HK-2 (cell line): Measurements from ENCODE around the gene GAS2L1.
A peak's percentile ranks its signal among the peaks of the same experiment; 100 is the strongest.

Source experiments
- DNase-seq: peaks from one replicate; pipeline ENCODE4 v3.0.0-alpha.2; 2018; ENCODE audit not compliant: unreplicated experiment

GAS2L1 gene

DNA sequence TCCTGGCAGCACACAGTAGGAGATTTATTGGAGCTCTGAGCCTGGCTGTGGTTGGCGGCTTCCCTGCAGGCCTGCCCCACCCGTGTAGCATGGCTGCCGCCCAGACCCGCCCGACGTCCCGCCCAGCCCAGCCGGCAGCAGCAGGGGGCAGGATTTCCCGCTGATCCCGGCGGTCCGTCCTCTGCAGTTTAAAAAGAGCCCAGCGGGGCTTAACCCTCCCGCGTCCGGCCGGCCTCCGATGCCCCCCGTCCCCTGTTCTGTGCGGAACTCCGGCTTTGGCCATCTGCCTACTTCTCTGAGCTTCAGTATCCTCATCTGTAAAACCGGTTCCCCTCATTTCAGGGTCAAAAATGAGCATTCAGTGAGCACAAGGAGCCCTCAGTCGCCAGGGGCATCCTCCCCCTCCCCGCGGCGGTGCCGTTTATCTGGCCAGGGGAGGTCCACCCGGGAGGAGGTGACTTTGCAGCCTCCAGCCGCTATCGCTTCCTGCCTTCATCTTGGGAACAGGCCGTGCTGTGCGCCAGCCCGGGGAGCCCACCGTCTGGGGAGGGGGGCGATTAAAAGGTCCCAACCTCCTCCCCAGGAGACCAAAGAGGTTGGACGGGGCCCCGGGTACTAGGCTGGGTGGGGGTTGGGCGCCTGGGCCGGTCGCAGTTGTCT is at the start of gene GAS2L1:
GAS2L1 (plus strand) TSS at position 476 of the 660 bp plus-strand sequence. CDS start 1,456 bp downstream, outside the sequence.
- DNase-seq: peak; percentile 82

DNA sequence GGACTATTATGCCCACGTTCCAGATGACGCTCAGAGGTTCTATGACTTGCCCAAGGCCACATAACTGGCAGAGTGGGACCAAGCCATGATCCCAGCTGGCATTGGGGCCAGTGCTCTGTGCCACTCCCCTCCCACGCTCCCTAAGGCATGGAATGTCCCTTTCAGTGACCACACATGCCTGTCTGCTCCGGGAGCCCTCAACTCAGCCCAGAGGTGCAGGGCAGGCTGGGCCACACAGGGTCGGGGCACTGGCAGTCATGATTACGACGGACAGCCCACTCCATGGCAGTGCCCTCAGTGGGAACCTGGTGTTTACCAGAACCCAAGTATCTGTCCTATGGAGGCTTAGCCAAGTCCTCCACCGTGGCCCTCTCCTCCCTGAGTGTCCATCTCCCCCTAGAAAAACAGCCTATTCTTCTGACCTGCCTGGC is 48.7 kb upstream of the GAS2L1 start:
- no peak for DNase-seq

DNA sequence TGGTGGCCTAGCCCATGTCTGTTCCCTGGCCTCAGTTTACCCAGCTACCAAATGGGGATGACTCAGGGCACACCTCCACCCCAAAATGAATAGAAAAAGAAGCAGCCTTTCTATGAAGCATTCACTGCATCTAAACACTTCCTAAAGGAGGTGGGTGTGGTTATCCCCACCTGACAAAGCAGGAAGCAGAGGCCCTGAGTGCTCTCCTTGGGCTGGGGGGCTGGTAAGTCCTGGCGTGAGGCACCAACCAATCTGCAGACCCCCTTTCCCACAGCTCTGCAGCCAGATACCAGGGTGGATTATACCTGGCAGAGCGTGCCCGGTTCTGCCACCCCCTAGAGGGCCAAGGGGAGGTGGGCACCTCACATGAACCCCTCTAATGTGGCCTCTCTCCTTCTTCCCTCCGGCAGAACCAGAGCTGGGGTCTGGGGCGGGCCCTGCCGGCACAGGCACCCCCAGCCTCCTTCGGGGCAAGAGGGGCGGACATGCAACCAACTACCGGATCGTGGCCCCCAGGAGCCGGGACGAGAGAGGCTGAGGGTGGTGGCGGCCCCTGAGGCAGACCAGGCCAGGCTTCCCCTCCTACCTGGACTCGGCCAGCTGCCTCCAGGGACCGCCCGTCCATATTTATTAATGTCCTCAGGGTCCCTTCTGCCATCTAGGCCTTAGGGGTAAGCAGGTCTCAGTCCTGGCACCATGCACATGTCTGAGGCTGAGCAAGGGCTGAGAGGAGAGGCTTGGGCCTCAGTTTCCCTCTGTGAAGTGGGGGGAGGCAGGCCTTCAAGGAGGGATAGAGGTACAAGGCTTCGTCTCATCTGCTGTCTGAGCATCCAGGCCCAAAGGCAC is 47.8 kb upstream of the GAS2L1 start:
- no peak for DNase-seq

DNA sequence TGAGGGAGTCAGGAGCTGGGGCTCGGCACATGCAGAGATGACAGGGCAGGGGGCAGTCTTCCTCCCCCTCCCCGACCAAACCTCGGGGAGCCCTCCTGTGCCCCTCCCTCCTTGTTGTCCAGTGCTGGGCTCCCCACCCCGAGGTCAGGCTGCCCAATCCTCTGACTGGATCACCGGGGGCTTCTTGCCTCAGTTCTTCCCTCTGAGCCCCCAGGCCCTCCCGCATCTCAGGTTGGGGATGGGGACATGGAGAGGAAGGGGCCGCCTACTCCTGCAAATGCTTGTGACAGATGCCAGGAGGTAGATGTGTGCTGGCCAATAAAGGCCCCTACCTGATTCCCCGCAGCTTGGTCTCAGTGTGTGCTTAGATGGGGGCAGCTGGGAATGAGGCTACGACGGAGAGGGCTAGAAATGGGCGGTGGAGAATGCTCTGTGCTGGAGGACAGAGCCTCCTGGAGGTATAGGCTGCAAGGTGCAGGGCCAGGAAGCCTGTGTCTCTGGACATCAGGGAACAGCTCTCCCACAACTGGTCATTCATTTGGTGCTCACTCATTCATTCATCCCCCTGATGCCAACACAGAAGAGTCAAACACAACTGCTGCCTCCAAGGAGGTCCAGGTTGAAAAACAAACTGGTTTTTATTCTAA is 47.1 kb upstream of the GAS2L1 start:
- DNase-seq: no peak

DNA sequence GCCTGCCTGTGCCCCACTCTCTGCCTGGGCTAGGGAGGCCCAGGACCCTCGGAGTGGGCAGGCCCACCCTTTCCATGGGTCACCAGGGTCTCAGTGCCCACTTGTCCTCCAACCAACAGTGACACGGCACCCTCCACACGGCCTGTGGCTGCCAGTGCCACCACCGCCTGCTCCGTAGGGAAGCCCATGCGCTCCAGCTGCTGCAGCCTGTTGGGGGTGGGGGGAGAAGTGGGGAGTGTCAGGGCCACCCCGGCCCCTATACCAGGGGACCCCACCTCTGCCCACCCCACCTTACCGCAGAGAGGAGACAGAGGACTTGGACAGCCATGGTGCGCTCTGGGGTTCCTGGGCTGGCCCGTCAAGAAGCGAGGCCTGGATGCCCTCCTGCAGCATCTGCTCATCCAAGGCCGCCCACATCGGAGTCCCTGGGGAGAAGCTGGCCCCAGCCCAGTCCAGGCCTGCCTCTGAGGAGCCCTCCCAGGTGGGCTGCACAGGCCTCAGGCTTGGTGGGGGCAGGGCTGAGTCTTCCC is 46.4 kb upstream of the GAS2L1 start:
- no peak for DNase-seq

DNA sequence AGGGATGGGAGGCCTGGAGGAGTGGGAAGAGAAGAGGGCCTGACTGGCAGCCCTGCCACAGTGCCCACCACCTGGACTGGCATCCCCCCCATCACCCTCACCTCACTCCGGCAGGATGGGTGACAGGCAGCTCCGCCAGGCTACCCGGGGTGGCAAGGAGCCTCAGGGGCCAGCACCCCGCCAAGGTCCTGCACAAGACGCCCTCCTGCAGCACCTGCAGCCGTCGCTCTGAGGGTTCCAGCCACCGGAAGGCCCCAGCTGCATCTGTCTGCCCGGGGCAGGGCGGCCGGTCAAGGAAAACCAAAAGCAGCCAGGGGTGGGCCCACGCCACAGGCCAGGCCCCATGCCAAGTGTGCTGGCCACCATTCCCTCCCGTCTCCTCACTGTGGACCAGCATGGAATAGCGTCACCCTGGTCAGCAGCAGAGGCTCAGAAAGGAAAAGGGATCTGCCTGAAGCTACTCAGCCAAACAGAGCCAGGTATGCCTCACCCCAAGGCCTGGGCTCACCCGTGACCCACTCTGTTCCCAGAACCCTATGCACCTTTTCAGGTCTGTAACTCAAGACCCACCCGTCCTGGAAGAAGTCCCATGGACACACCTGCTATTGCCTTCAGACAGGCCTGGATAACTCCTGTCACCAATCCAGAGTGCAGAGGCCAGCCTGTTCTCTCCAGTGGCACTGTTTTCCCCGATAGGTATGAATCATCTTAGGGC is 45.7 kb upstream of the GAS2L1 start:
- DNase-seq: no peak

DNA sequence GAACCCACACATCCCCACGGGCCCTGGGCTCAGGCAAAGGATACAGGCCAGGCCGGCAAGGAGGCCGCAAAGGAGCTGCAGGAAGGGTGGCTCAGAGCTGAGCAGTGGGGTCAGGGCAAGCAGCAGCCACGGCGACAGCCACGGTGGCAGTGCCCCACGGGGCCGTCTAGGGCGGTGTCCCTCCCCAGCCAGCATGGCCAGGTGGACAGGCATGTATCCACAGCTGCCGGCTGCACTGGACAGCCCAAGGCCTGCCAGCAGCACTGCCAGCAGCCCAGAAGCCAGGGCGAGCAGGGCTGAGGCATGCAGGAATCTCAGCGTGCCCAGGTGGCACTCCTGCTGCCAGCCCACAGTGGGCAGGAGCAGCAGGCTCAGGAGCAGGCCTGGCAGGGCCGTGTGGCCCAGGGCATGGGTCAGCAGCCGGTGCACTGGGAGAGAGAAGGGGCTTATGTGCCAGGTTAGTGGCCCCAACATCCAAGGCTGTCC is 42.6 kb upstream of the GAS2L1 start:
- DNase-seq: no peak

DNA sequence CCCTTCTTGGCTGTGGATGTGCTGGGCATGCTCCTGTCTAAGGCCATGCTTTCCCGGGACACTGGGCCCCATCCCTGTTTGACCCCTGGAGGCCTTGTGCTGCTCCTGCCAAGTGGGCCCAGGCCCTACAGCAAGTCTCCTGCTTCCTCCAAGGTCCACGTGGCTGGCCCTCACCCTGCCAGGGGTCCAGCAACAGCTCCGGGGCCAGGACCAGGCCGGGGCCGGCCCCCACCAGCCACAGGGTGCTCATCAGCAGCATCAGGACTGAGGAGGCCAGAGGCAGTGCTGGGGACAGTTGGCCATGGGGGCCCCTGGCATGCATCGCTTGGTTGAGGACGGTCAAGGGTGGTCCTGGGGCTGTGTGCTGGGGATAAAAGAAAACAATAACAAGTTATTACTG is 41.1 kb upstream of the GAS2L1 start:
- no peak for DNase-seq

DNA sequence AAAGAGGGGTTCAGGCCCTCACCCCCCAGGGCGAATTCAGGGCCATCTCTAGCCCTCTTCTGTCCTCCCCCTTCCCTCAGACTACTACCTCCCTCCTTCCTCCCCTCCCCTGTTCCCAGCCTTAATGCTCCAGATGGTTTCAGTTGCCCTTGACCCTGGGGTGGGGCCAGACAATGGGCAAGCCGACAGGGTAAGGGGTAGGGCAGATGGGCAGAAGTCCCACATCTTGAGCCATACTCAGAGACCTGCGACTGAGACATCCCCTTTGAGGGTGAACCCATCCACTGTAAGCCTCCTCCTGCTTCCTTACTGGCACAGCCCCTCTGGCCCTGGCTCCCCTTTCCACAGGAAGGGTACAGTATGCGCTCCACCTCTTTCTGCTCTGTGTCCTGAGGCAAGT is 40.5 kb upstream of the GAS2L1 start:
- no peak for DNase-seq

DNA sequence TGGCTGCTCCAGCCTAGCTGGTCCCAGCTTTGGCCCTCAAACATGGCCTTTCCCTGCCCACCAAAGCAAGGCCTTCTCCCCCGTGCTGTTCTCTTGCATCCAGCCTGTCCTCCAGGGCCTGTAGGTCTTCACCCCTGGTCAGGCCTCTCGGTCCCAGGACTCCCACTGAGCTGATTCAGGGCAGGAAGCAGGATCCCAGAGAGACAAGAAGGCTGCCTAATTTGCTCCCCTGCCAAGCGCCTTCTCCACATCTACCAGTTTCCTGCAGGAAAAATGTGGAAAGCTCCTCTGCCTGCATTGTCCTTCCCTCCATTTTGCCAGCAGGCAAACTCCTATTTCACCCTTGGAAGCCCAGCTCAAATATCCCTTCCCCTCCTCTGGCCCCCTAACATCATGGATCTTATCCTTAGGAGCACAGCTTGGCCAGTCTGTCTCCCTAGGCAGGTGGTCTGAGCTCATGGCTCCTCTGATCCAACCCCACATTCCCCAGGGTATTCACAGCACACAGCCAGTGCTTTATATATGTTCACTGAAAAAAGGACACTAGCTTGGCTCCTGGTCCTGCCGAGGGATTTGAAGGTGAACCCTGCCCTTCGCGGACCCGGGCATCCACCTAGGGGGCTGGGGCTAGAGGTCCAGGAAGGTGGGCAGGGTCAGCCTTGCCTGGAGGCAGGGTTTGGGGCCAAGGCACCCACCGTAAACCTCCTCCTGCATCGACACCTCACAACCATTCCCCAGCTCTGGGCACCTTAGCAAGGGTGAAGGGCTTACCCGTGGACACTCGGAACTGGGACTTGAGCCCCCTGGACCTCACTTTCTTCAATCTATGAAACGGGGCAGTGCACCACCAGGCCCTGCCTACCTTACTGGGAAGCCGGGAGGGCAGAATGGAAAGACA is 39.6 kb upstream of the GAS2L1 start:
- DNase-seq: peak; percentile 13

DNA sequence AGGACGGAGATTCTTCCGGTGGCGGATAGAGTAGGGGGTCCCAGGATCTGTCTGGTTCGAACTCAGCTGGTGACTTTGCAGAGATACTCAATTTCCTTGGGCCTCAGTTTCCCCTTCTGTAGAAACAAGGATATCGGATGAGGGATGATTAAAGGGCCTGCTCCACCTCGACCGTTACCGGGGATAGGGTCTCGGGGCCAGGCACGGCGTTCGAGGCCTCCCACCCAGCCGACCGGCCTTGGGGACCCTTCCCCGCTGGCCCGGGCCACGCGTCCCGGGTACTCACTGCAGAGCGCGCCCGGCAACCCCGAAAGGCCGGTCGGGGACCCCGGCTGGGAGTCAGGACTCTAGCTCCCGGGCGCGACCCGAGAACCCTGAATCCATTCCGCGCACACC is 39.0 kb upstream of the GAS2L1 start:
- DNase-seq: no peak

DNA sequence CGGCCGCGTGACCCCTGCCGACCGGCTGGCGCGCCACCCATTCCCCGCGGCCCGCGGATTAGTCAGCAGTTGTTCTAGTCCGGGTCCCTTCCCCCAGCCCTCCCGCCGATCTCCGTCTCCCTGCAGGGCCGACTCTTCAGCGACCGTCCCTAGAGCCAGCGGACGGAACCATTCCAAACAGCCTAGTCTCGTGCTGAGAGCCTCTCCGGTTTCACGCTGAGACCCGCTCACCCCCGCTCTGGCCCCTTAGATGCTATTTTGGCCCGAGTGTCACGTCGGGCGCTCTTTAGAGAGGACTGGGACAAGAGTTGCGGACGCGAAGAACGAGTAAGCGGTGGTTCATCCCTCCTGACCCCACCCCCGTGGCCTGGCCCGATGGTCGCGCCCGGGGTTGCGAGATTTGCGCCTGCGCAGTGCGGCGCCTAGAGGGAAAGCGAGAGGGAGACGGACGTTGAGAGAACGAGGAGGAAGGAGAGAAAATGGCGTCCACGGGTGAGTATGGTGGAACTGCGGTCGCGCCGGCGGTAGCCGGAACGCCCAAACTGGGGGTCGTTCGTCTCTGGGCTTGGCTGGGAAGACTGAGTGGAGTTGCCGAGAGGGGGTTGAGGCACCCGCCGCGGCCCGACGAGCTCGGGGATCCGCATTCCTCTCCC is 38.5 kb upstream of the GAS2L1 start, which contains the start of the genes EWSR1 and RHBDD3:
EWSR1 (plus strand) TSS at position 411 of the 653 bp plus-strand sequence; CDS start at position 480, 69 bp downstream.
RHBDD3 (minus strand) TSS at position 124 of the 653 bp plus-strand sequence. CDS start 2,355 bp downstream, outside the sequence.
- DNase-seq: peak; percentile 95

DNA sequence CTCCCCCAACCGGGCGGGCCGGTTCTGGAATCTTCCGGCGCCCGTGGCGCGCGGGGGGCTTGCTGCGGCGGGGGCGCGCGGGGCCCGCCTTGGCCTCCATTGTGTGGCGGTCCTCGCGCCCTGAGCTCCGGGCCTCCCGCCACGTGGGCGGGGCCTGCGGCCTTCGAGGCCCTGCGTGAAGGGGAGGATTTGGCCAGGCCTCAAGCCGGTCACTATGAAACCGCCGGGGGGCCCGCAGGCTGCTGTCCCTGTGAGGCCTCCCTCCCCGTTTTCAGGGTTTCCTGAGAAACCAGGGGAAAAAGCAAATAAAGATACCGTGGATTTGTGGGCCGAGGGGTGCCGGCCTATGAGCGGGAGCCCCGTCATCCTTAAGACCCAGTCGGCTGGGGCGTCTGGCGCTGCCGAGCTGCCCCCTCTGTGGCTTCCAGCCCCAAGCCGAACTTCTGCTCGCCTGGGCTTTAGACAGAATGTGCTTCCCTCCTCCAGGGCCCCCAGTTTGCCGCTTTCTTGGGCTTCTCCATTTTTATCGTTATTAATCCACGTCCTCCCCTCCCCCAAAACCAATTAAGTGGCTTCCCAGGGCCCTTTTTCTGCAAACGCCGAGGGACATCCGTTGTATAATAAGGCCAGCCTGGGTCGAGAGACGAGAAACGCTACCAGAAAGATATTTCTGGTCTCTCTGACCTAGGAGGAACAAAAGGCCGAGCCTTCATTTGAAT is 37.8 kb upstream of the GAS2L1 start:
- DNase-seq: peak; percentile 48

DNA sequence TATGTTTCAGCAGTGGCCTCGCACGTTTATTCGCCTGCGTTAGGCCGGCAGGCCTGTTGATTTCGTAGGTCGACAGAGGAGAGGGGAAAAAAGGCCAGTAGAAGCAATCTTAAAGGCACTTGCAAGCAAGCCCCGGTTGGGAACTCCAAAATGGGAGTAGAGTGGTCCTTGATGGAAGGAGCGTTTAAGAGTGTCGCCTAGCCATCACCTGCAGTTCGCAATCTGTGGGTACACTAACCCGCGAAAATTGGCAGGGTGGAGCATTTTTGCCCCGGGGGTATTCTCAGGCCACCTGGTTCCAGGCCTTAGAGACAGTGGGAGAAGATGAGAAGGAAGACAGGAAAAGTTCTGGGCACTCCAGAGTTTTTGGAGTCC is 37.2 kb upstream of the GAS2L1 start:
- DNase-seq: no peak

DNA sequence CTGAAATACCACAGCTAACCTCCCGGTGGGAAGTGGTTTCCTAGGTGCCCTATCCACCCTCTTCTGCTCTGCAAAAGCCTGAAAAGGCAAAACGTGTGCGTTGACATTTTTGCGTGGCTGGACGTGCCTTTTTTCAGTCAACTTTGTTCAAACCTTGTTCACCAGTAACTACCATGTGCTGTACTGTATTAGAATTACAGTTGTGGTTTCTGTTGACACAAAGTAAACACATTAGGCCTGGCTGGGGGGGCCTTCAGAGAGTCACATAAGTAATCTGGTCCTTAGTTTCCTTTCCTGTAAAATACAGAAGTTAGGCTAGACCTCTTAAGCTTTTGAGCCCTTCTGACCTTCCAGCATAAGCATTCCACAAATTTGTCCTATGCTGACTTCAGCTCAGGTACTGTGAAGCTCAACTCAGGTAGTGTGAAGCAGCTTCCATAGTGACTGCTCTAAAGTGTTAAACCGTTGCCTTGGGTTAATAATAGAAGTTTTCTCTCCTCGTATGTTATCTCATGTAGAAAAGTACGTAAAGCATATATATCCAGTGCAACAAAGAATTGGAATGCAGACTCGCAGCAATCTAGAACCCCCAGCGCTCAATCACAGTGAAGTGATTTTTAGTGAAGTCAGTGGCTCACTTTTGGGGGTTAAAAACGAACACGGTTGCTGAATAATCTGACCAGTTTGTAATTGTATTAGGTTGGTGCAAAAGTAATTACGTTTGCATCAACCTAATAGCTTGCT is 36.5 kb upstream of the GAS2L1 start:
- no peak for DNase-seq

DNA sequence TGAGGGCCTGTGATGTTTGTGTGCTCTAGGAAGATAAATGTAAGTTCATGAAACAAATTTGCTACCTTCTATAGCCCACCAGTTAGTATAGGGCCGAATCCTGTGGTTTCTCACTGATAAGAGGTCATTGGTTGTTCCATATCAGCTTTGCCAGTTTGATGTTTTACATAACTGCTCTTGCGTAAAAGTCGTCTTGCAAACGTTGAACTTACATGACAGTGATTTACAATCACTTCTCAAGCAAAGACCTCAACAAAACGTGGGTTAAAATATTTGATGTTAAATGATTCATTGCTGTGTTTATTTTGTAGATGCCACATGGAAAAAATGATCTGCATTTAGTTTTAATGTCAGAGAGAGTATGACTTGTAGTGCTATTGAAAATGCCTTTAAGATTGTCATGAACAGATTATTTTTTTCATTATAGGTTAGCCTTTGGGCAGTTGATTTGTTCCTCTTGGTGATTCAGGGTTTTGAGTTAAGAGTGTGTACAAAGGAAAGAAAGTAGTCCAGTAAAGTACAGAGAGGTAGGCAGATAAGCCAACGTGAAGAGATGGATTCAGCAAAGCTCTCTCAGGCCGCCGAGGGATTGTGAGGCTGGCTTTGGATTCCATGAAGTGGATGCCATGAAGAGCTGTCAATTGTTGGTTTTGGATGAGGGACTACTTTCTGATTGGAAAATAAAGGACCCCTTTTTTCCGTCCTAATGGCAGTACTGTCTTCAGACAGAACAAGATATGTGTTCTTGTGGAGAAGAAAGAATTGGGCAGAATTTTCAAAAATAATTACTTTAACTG is 35.8 kb upstream of the GAS2L1 start:
- no peak for DNase-seq

DNA sequence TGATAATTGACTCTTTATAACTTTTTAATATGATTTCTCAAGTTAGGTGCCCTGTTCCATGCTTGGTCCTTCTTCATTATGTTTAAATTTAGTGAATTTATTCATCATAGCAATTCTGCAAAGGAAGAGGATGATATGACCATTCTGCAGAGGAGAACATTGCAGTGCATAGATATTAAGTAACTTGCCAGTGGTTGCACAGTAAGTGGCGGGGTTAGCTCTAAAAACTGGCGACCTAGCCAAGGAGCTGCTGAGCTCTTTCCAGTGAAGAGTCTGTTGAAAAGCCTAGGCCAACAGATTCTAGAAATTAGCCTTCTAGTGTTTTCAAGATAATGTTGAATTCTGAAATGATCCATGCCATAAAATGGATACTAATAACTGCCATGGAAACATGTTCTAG is 33.8 kb upstream of the GAS2L1 start:
- no peak for DNase-seq

DNA sequence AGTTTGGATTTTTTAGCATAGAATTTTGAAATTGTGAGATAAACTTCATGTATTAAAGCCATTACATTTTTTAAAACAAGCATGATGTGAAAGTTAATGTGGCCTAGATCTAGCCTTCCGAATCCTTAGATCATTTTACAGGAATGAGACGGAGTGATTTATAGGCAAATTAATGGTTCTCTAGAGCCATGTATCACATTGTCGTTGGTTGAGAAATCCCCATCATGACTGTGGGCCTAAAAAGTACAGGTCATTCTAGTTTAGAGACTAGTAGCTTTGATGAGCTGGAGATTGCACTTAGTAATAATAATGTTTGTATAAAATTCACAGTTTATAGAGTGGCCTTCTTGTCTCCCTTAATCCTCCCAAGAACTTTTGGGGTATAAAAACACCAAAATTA is 31.3 kb upstream of the GAS2L1 start:
- no peak for DNase-seq
